ENCODE data around the gene KRT32.

DNA sequence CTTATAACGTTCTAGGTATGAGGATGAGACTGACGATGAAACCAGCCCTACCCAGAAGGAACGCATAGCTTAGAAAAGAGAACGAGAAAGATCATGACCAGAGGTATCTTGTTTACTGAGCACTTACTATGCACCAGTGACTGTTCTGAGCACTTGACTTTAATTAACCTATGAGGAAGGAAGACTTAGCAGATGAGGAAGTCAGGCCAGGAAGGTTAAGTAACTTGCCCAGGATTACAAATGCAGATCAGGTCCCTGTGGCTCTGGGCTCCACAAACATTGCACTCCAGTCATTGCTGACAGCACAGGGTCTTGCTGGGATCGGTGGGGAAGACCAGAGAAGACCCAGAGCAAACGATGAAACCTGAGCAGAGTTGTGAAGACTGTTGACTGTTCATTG, 31.1 kb upstream of the KRT32 start:
- TF ChIP-seq, protein P1, sequence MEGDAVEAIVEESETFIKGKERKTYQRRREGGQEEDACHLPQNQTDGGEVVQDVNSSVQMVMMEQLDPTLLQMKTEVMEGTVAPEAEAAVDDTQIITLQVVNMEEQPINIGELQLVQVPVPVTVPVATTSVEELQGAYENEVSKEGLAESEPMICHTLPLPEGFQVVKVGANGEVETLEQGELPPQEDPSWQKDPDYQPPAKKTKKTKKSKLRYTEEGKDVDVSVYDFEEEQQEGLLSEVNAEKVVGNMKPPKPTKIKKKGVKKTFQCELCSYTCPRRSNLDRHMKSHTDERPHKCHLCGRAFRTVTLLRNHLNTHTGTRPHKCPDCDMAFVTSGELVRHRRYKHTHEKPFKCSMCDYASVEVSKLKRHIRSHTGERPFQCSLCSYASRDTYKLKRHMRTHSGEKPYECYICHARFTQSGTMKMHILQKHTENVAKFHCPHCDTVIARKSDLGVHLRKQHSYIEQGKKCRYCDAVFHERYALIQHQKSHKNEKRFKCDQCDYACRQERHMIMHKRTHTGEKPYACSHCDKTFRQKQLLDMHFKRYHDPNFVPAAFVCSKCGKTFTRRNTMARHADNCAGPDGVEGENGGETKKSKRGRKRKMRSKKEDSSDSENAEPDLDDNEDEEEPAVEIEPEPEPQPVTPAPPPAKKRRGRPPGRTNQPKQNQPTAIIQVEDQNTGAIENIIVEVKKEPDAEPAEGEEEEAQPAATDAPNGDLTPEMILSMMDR (IDR thresholded peaks at IDR 0.05; ENCODE audit: low read depth, low read length, poor library complexity, severe bottlenecking), result no peak
- no peak for TF ChIP-seq EZH2phosphoT487 (IDR thresholded peaks at IDR 0.05; ENCODE audit: borderline replicate concordance, low read length)
